Motor neuron (in vitro differentiated cells): ENCODE results near the gene SDSL. TPM values are rescaled to one million over a fixed set of nuclear protein-coding genes. Genes with fewer than 3 reads are reported as not detected.
A peak's percentile ranks its signal among the peaks of the same experiment; 100 is the strongest.

ENCODE experiments used
- ATAC-seq, 8 experiments: fragments of 200-7000 bp; cut with Tn5 transposase; replicated peaks in 6 of 8; 2 replicates each; pipeline ENCODE4 v1.8.0; 2021; ENCODE audit warnings: mild to moderate bottlenecking in 8 of 8, moderate library complexity in 8 of 8
- H3K27ac ChIP-seq, 2 donors: fragments of 250-450 bp; sonication (Bioruptor Pico); 2 replicates each; pipeline ENCODE4 v1.9.0; 2021; ENCODE audit warnings: antibody characterized with exemption in 2 of 2, mild to moderate bottlenecking in 2 of 2, moderate library complexity in 1 of 2
- H3K4me1 ChIP-seq, 2 donors: fragments of 250-450 bp; sonication (Bioruptor Pico); replicated peaks in 1 of 2; 2 replicates each; pipeline ENCODE4 v1.6.1; 2021; ENCODE audit warnings: antibody characterized with exemption in 2 of 2, mild to moderate bottlenecking in 2 of 2, moderate library complexity in 1 of 2
- H3K4me3 ChIP-seq, 5 donors: fragments of 250-450 bp; sonication (Bioruptor Pico); 2 replicates each; pipeline ENCODE4 v1.9.0; 2021; ENCODE audit warnings: antibody characterized with exemption in 5 of 5, mild to moderate bottlenecking in 5 of 5, moderate library complexity in 4 of 5
- WGBS, 10 experiments: fragments of 450-650 bp; shearing (Covaris generic); methylation state at CpG; one replicate each; pipeline ENCODE4 v1.0.0; 2022; 5-methylcytosine and 5-hydroxymethylcytosine counted together
- in situ Hi-C, 9 experiments: fragments of 400-800 bp; cut with MboI; loops; one replicate each; pipeline ENCODE4 v1.15.0; 2021; ENCODE audit warnings: low sequenced_read_pairs in 9 of 9, low pct_unique_long_range_greater_than_20kb in 2 of 9; ENCODE audit not compliant: unreplicated experiment in 9 of 9
- total RNA-seq, 8 experiments: library from RNA; unstranded; fragments of 300-600 nt; gene quantifications; 2 replicates each; pipeline versions ENCODE4 v1.2.3 to v1.2.4, GENCODE V29; 2022

SDSL gene
- total RNA-seq, 8 experiments from 2014 or later = 6.9 to 26.3 (median 13.0) TPM

DNA sequence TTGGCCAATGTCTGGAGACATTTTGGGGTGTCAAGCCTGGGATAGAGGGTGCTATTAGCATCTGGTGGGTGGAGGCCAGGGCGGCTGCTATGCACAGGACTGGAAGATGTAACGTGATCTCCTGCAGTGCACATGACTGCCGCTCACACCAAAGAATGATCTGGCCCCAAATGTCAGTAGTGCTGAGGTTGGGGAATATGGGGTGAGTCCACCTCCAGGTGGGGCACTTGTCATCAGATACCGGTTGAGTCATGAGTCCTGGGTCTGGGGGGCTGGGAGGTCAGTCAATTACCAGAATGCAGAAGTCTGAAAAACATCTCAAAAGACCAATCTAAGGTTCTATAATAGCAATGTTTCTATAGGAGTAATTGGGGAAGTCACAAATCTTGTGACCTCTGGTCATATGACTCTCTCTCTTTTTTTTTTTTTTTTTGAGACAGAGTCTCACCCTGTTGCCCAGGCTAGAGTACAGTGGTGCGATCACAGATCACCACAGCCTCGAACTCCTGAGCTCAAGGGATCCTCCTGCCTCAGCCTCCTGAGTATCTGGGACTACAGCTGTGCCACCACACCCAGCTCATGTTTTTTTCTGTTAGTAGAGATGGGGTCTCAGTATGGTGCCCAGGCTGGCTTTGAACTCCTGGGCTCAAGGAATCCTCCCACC is 6.0 kb upstream of the SDSL start:
- Histone ChIP-seq H3K4me3 (no peak overlapping the region), H3K27ac (no peak overlapping the region), H3K4me1 (peaks cover 0 to 7% of the 10 kb centered on the region in 2 donors)
- peak in 7 of 8 experiments; percentile 36 to 97 (median 68) for ATAC-seq
- WGBS, 10 experiments = 0 to 77% (median 72%) methylated on average over 1 to 4 of the region's 6 CpGs; no CpG with 5 or more reads in 4 of the 10 experiments
- in situ Hi-C loops = no loop called here

DNA sequence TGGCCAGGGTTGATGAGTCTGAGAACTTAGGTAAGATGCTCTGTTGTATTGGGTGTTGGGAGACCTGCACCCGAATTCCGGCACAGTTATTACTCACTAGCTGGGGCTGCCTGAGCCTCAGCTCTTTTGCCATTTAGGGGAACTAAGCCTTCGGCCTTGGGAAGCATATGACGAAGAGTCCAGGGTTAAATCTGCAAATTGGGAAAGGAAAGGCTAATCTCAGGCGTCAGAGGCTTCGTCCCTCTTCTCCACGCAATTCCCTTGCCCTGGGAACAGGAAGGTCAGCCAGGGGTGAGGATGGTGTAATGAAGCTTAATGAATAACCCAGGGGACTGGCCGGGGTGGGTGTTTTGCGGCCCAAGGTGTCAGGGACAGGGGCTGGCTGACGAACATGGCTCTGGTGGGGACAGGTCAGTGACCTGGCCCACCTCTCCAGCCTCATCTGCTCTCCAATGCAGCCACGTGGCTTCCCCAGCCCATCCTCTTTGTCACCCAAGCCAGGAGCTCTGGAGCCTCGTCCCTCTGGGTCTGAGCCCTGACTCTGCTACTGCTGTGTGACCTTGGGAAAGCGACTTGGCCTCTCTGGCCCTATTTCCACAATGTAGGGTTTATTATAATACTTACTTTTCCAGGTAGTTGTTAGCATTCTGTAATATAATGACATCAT is 3.8 kb upstream of the SDSL start:
- Histone ChIP-seq H3K4me3 (no peak overlapping the region), H3K4me1 (peaks cover 7 to 13% of the 10 kb centered on the region in 2 donors), H3K27ac (no peak overlapping the region)
- ATAC-seq = no peak
- 33 to 100% (median 50%) methylated on average over 1 to 8 of the region's 13 CpGs; no CpG with 5 or more reads in 2 of the 10 experiments for WGBS, 10 experiments
- in situ Hi-C loops = no loop called here

DNA sequence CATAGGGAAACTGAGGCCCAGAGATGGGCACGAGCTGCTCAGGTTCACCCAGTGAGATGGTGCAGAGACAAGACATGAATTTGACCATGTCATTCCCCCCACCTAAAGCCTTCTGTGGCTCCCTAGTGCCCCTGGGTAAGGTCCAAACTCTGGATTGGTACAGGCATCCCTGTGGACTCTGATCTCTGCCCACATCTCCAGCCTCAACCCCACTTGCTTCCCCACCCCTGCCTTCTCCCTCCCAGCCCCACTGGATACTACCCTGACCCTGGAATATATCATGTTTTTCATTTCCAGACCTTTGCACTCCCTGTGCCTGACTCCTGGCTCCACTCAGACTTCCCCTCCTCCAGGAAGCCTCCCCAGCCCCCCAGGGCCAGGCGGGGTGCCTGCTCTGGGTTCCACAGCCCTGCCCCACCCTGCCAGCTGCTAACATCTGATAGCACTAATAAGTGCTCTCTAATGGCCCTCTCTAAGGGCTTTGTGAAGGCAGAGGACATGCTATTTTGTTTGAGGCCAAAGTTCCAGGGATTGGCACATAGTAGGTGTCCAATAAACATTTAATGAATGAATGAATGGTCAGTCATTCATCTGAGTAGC is 1.1 kb upstream of the SDSL start:
- Histone ChIP-seq H3K4me1 (peaks cover 7 to 19% of the 10 kb centered on the region in 2 donors), H3K27ac (no peak overlapping the region), H3K4me3 (no peak overlapping the region)
- in situ Hi-C loops = no loop called here
- 86 to 90% methylated on average over 1 to 2 of the region's 2 CpGs; no CpG with 5 or more reads in 8 of the 10 experiments for WGBS, 10 experiments
- no peak for ATAC-seq

DNA sequence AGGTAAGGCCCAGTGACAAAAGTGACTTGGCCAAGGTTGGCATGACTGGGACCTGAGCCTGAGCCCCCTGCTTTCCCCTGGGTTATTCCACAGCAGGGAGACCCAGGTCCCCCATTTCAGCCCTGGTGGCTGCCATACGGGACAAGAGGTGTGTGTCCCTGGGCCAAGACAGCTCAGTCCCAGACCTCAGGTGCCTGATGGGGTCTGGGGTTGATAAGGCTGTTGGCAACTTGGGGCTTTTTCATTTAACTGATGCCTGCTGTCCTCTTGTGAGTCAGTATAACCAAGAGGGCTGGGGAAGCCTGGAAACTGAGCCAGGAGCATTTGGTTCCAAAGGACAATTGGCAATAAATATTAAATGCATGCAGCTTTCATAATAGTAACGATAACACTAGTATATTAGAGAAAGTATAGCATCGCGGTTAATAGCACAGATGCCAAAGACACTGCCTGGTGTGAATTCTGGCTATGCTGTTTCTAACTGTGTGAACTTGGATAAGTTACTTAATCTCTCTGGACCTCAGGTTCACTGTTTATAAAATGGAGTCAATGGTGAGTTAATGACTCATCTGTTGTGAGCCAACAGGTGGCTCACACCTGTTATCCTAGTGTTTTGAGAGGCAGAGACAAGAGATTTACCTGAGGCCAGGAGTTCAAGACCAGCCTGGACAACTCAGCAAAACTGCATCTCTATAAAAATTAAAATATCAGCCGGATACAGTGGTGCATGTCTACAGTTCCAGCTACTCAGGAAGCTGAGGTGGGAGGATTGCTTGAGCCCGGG is 898 bp downstream of the SDSL start:
- WGBS, 10 experiments = 59 to 100% (median 85%) methylated on average over 1 to 6 of the region's 6 CpGs

DNA sequence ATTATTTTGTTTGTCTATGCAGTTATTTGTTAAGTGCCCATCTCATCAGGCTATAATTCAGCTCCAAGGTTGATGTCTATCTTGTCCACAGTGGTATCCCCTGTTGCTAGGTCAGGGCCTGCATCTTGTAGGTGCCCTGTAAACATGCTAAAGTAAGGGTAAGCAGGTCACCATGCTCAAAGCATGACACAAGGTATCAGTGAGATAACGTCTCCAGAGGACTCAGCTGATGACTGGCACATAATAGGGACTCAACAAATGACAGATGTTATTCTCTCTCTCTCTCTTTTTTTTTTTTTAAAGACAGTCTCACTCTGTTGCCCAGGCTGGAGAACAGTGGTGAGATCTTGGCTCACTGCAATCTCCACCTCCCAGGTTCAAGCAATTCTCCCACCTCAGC is 2.3 kb downstream of the SDSL start:
- WGBS, 10 experiments = 0 to 100% (median 80%) methylated on average over 1 of the region's 1 CpG; no CpG with 5 or more reads in 5 of the 10 experiments
- ATAC-seq = no peak
- H3K4me3 ChIP-seq = no peak overlapping the region
- H3K4me1 ChIP-seq = peaks cover 7 to 12% of the 10 kb centered on the region in 2 donors
- in situ Hi-C loops = no loop called here
- no peak overlapping the region for H3K27ac ChIP-seq

More for the DNA sequence above, 898 bp downstream of the SDSL start:
- Histone ChIP-seq H3K4me3 (peak overlapping the region; percentile 21 to 43 (median 40)), H3K27ac (peak overlapping the region in 1 of 2 donors; percentile 91), H3K4me1 (peaks cover 7 to 19% of the 10 kb centered on the region in 2 donors)
- ATAC-seq = no peak
- in situ Hi-C loops = no loop called here

DNA sequence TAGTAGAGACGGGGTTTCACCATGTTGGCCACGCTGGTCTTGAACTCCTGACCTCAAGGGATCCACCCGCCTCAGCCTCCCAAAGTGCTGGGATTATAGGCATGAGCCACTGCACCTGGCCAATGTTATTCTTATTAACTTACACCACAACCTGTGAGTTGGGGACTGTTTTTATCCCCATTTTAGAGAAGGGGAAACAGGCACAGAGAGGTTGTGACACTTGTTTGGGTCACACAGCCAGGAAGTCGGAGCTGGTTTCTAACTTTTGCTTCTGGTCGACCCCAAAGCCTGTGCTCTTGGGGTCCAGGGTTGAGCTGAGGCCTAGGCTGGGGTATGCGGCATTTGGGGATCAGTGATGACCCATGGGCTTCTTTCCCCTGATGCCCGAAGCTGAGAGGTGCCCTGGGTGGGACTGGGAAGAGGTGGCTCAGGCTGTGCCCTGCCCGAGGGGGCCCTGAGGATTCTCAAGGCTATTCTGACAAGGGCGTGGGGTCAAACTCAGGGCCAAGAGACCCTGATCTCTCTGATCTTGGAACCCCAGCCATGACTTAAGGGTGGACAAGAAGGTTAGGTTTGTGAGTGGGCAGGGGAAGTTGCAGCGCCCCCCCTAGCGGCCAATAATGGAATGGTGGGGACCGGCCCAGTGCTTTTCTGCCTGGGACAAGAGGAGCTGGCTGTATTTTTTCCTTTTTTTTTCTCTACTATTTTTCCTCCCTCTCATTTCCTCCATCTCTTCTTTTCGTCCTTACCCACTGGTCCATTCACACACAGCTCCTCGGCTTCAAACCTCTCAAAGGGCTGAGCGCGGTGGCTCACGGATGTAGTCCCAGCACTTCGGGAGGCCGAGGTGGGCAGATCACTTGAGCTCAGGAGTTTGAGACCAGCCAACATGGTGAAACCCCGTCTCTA is 3.0 kb downstream of the SDSL start:
- WGBS, 10 experiments = 0 to 83% (median 44%) methylated on average over 1 to 17 of the region's 20 CpGs; no CpG with 5 or more reads in 1 of the 10 experiments
- ATAC-seq = peak in 3 of 8 experiments; percentile 34 to 44 (median 38)
- peaks cover 7 to 12% of the 10 kb centered on the region in 2 donors for H3K4me1 ChIP-seq
- no peak overlapping the region for H3K27ac ChIP-seq
- in situ Hi-C loops = loop anchor here in 1 of 9 experiments (25.0 kb wide), 1 partner anchor 487 kb away; no protein-coding TSS in a partner anchor
- H3K4me3 ChIP-seq = no peak overlapping the region

DNA sequence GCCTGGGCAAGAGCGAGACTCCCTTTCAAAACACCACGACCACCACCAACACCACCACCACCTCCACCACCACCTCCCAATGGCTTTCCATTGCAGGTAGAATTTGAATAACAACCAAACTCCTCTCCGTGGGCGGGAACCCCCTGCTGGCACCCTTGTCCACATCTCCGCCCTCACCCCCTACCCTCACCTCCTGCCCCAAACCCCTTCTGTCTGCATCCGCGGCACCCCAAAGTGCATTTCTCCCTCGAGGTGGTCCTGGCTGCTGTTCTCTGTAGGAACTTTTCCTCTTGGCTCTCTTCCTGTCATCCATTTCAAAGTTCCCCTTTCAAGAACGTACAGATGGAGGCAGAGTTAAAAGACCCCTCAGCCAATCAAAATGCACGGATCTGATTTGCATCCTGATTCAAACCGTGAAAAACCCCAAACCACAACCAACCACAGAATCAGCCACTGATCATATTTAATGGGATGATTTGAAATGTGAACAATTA is 3.8 kb downstream of the SDSL start:
- ATAC-seq = no peak
- H3K27ac ChIP-seq = no peak overlapping the region

DNA sequence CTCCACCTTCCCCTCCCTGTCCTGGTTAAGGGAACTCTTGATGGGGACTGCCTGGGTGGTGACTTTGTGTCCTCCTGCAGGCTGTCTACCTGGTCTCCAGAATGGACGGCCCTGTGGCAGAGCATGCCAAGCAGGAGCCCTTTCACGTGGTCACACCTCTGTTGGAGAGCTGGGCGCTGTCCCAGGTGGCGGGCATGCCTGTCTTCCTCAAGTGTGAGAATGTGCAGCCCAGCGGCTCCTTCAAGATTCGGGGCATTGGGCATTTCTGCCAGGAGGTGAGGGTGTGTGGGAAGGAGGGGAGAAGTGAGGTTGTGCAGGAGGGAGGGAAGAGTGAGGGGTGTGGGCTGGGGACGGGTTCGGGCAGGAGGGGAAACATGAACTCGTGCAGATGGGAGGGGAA is 5.7 kb downstream of the SDSL start:
- Histone ChIP-seq H3K4me3 (no peak overlapping the region), H3K4me1 (peaks cover 1 to 9% of the 10 kb centered on the region in 2 donors), H3K27ac (no peak overlapping the region)
- ATAC-seq = no peak
- WGBS, 10 experiments = 92% methylated on average over 2 of the region's 9 CpGs; no CpG with 5 or more reads in 9 of the 10 experiments
- in situ Hi-C loops = loop anchor here in 1 of 9 experiments (25.0 kb wide), 1 partner anchor 484 kb away; no protein-coding TSS in a partner anchor

More for the DNA sequence above, 3.8 kb downstream of the SDSL start:
- in situ Hi-C loops = loop anchor here in 1 of 9 experiments (25.0 kb wide), 1 partner anchor 486 kb away; no protein-coding TSS in a partner anchor
- peaks cover 7 to 12% of the 10 kb centered on the region in 2 donors for H3K4me1 ChIP-seq
- no peak overlapping the region for H3K4me3 ChIP-seq
- WGBS, 10 experiments = 0 to 60% (median 33%) methylated on average over 1 to 4 of the region's 11 CpGs; no CpG with 5 or more reads in 3 of the 10 experiments

DNA sequence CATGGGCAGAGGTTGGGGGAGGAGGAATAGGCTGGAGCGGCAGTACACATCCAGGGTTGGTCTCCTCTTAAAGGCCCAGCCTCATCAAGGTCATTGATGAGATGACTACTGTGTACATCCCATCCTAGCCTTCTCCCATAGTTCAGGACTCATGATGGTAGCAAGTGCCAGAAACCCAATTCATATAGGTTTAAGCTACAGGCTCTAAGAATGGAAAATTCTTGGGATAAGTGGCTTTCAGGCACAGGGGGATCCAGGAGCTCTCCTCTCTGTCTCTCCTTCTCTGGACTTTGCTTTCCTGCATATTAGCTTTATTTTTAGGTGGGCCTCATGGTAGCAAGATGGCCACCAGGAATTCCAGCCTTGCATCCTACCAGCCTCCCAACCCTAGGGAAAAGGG is 6.3 kb downstream of the SDSL start:
- H3K27ac ChIP-seq = no peak overlapping the region
- H3K4me3 ChIP-seq = no peak overlapping the region
- no peak for ATAC-seq
- 33 to 100% methylated on average over 1 of the region's 1 CpG; no CpG with 5 or more reads in 8 of the 10 experiments for WGBS, 10 experiments
- in situ Hi-C loops = loop anchor here in 1 of 9 experiments (25.0 kb wide), 1 partner anchor 484 kb away; no protein-coding TSS in a partner anchor
- H3K4me1 ChIP-seq = peaks cover 0 to 5% of the 10 kb centered on the region in 2 donors

DNA sequence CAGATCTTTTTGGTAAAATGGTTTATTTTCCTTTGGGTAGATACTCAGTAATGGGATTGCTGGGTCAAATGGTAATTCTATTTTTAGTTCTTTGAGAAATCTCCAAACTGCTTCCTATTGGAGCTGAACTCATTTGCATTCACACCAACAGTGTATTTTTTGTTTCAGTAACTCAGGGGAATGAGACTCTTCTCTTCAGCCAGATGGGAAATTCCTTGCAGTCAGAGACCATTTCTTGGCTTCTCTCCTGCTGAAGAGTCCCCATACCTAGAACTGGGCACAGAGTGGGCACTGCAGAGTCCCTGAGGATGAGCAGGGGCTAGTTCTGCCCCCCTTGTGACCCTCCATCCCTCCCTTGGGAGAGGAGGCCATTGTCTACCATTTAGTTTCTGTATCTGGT is 10.8 kb downstream of the SDSL start:
- in situ Hi-C loops = loop anchor here in 1 of 9 experiments (25.0 kb wide), 1 partner anchor 479 kb away; no protein-coding TSS in a partner anchor
- H3K4me3 ChIP-seq = no peak overlapping the region
- no peaks in the 10 kb centered on the region for H3K4me1 ChIP-seq
- no peak overlapping the region for H3K27ac ChIP-seq
- no peak for ATAC-seq

DNA sequence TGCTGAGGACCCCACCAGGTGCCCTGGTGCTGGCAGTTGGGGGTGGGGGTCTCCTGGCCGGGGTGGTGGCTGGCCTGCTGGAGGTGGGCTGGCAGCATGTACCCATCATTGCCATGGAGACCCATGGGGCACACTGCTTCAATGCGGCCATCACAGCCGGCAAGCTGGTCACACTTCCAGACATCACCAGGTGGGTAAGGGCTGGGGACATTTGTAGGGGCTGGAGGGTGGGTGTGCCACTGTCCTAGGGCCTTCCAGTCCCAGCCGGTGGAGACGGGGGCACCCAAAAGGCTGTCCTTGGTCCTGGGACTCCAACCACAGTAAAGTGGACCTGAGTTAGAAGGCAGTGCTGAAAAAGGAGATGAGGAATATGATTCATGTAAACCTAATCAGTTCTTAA is 13.2 kb downstream of the SDSL start:
- H3K4me3 ChIP-seq = no peak overlapping the region
- no peaks in the 10 kb centered on the region for H3K4me1 ChIP-seq
- in situ Hi-C loops = loop anchor here in 1 of 9 experiments (25.0 kb wide), 1 partner anchor 477 kb away; no protein-coding TSS in a partner anchor
- no CpG with 5 or more reads among the region's 5 CpGs for WGBS, 10 experiments
- no peak overlapping the region for H3K27ac ChIP-seq
- no peak for ATAC-seq
